ENCODE results near the gene ULK4. TPM values are rescaled to one million over a fixed set of nuclear protein-coding genes. Genes with fewer than 3 reads are reported as not detected.

Gene ULK4
- total RNA-seq, 1 experiment from 2014 or later = 14.3 TPM

GRCh38 chr3:41272667-41273066, 689.2 kb downstream of the ULK4 start:
- Histone ChIP-seq H3K27me3 (ENCODE audit: control insufficient read depth, insufficient read depth, low read length) (no peaks in the 10 kb centered on the region), H3K9me3 (ENCODE audit: control insufficient read depth, insufficient read depth, low read depth, low read length) (no peaks in the 10 kb centered on the region), H3K4me1 (ENCODE audit: control insufficient read depth, insufficient read depth, low read length) (no peaks in the 10 kb centered on the region), H3K27ac (ENCODE audit: low read length) (no peak overlapping the region), H3K36me3 (ENCODE audit: control insufficient read depth, insufficient read depth, low read length) (no peaks in the 10 kb centered on the region), H3K4me3 (ENCODE audit: low read depth in 2 of 2, low read length in 2 of 2) (no peak overlapping the region)
- POLR2A ChIA-PET = no interaction called here
- in situ Hi-C loops (cut with HindIII; ENCODE audit: low pct_unique_long_range_greater_than_20kb, low sequenced_read_pairs) = no loop called here
- no peak for ATAC-seq
- DNase-seq (ENCODE audit: low read depth, low spot score) = no peak
- CTCF ChIA-PET = no interaction called here
- BruUV-seq (replicated peaks) = no TSS peak
- TF ChIP-seq TCF7L2 (IDR thresholded peaks at IDR 0.05; ENCODE audit: low read depth, low read length) = no peak
- no peak for TF ChIP-seq REST (IDR thresholded peaks at IDR 0.05; ENCODE audit: insufficient read depth in 1 of 2, low read depth in 2 of 2, low read length in 1 of 2)
- no peak for TF ChIP-seq SIN3A (IDR thresholded peaks at IDR 0.05; ENCODE audit: borderline replicate concordance, insufficient read depth, low read depth, low read length)
- no peak for TF ChIP-seq CTCF (IDR thresholded peaks at IDR 0.05)
- no peak for TF ChIP-seq POLR2AphosphoS5 (IDR thresholded peaks at IDR 0.05; ENCODE audit: low read depth, low read length)
- intact Hi-C loops (cut with micrococcal nuclease; ENCODE audit: unreplicated experiment) = no loop called here

- Histone ChIP-seq H3K27ac (ENCODE audit: low read length) (no peak overlapping the region), H3K4me1 (ENCODE audit: control insufficient read depth, insufficient read depth, low read length) (no peaks in the 10 kb centered on the region), H3K36me3 (ENCODE audit: control insufficient read depth, insufficient read depth, low read length) (no peaks in the 10 kb centered on the region), H3K4me3 (ENCODE audit: low read depth in 2 of 2, low read length in 2 of 2) (no peak overlapping the region), H3K9me3 (ENCODE audit: control insufficient read depth, insufficient read depth, low read depth, low read length) (no peaks in the 10 kb centered on the region), H3K27me3 (ENCODE audit: control insufficient read depth, insufficient read depth, low read length) (no peaks in the 10 kb centered on the region)
- ATAC-seq (peak; percentile 92), DNase-seq (ENCODE audit: low read depth, low spot score) (peak; percentile 76)
- in situ Hi-C loops (cut with HindIII; ENCODE audit: low pct_unique_long_range_greater_than_20kb, low sequenced_read_pairs) (no loop called here), intact Hi-C loops (cut with micrococcal nuclease; ENCODE audit: unreplicated experiment) (no loop called here)
- TF ChIP-seq CTCF (IDR thresholded peaks at IDR 0.05) (no peak), SIN3A (IDR thresholded peaks at IDR 0.05; ENCODE audit: borderline replicate concordance, insufficient read depth, low read depth, low read length) (no peak), TCF7L2 (IDR thresholded peaks at IDR 0.05; ENCODE audit: low read depth, low read length) (no peak), POLR2AphosphoS5 (IDR thresholded peaks at IDR 0.05; ENCODE audit: low read depth, low read length) (no peak), REST (IDR thresholded peaks at IDR 0.05; ENCODE audit: insufficient read depth in 1 of 2, low read depth in 2 of 2, low read length in 1 of 2) (no peak)
- POLR2A ChIA-PET = no interaction called here
- BruUV-seq (replicated peaks) = no TSS peak
- CTCF ChIA-PET = no interaction called here
These were observed 693.8 kb downstream of the ULK4 start for GRCh38 chr3:41267975-41268640.
